GM12865 (cell line): Measurements from ENCODE around the gene TRIM10.
"Not testable (repeated sequence)": the region's sequence is repeated elsewhere in the genome, so short reads cannot be mapped to it uniquely, and the experiment has no call there.

Experiments used
- DNase-seq: peaks from one replicate; pipeline ENCODE4 v3.0.0; 2010; ENCODE audit warnings: low read depth
- H3K4me3 ChIP-seq: 2 replicates; pipeline ENCODE4 v1.5.1; 2011; ENCODE audit warnings: mild to moderate bottlenecking, low read depth, low read length, control low read depth
- TF ChIP-seq, protein P1 (sequence below): IDR thresholded peaks from 2 replicates; pipeline ENCODE4 v1.5.1; 2011; ENCODE audit warnings: low read length, control low read depth, low read depth, inconsistent platforms; ENCODE audit not compliant: insufficient read depth; ENCODE audit errors: missing control alignments

Gene TRIM10

DNA sequence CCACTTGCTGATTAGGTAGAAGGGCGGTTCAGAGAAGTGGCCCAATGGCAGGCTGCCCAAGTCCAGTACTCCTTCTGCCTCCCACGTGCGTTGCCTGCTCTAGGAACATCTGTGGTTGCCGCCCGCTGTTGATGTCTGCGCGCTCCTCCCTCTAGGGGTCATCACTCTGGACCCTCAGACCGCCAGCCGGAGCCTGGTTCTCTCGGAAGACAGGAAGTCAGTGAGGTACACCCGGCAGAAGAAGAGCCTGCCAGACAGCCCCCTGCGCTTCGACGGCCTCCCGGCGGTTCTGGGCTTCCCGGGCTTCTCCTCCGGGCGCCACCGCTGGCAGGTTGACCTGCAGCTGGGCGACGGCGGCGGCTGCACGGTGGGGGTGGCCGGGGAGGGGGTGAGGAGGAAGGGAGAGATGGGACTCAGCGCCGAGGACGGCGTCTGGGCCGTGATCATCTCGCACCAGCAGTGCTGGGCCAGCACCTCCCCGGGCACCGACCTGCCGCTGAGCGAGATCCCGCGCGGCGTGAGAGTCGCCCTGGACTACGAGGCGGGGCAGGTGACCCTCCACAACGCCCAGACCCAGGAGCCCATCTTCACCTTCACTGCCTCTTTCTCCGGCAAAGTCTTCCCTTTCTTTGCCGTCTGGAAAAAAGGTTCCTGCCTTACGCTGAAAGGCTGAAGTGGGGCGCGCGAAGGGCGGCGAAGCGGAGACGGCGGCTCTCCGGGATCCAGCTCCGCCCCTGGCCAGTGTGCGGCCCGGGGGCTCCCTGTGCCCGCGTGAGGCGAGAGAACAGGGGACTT is 10.9 kb upstream of the TRIM10 start:
- H3K4me3 ChIP-seq: no peak overlapping the region
- TF ChIP-seq, protein P1, sequence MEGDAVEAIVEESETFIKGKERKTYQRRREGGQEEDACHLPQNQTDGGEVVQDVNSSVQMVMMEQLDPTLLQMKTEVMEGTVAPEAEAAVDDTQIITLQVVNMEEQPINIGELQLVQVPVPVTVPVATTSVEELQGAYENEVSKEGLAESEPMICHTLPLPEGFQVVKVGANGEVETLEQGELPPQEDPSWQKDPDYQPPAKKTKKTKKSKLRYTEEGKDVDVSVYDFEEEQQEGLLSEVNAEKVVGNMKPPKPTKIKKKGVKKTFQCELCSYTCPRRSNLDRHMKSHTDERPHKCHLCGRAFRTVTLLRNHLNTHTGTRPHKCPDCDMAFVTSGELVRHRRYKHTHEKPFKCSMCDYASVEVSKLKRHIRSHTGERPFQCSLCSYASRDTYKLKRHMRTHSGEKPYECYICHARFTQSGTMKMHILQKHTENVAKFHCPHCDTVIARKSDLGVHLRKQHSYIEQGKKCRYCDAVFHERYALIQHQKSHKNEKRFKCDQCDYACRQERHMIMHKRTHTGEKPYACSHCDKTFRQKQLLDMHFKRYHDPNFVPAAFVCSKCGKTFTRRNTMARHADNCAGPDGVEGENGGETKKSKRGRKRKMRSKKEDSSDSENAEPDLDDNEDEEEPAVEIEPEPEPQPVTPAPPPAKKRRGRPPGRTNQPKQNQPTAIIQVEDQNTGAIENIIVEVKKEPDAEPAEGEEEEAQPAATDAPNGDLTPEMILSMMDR: no peak
- no peak for DNase-seq

DNA sequence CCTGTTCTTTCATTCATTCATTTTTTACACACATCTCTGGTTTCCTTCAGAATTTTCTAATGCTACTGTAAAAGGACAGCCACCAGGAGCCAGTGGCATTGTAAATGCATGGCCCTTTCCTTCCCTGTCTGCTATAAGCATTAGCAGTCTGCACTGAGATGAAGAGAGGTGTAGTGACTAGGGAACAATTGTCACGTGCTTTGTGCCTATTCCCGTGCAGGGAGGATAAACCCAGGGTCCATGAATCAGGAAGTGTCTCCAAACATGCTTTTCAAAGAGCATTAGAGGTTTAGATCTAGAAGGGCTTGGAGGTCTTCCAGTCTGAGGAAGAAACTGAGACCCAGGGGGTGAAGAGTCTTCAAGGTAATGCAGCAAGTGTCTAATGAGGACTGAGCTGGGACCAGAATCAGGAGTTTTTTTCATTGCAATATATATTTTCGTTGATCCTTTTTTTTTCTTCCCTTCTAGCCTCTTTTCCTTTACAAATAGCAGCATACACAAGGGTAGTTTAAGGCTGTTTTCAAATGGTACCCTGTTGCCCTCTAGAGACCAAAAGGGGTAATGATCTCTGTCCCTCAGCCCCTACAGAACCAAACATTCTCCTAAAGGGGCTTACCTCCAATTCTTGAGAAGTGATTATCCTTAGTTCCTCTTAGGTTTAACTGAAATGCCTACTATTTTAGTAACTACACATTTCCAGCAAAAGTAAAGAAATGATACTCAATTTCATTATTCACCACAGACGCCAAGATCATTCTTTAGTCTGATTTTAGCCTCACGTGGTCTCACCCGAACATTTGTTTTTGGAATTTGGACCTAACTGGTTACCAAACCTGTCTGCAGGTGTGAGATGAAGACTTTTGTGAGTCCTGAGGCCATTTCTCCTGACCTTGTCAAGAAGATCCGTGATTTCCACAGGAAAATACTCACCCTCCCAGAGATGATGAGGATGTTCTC is 8.9 kb upstream of the TRIM10 start:
- DNase-seq: peak; percentile 58
- TF ChIP-seq, protein P1: peak; percentile 78
- H3K4me3 ChIP-seq: no peak overlapping the region

DNA sequence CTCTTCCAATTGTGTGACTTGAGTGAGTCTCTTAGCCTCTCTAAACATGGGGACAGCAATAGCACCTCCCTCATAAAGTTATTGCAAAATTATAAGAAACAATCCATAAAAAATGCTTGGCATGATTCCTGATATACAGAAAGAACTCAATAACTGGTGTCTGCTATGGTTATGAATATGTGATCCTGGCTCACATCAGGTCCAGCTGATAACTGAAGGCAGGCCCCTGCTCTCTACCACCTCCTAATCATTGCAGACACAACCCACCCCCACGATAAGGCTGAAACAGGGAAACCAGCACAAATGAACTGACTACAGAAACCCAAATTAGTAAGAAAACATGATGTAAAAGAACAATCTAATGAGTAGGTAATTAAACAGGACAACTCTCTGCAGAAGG is 7.7 kb upstream of the TRIM10 start:
- no peak for DNase-seq
- no peak overlapping the region for H3K4me3 ChIP-seq
- TF ChIP-seq, protein P1: no peak

DNA sequence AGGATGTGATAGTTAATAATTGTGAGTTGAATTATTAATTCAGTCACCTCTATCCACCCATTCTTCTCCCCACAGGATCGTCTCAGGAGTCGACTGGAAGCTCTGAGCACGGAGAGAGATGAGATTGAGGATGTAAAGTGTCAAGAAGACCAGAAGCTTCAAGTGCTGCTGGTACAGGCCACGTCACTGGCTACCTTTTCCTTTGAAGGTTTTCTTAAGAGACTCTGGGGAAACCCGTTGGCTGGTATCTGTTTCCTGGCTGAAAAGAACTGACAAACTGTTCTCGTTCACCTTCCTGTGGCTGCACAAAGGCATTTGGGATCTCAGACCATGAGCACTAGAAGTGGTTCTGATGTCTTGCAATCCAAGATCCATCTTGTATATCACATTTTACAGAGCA is 6.1 kb upstream of the TRIM10 start:
- DNase-seq: peak; percentile 50
- TF ChIP-seq, protein P1: no peak
- H3K4me3 ChIP-seq: no peak overlapping the region

DNA sequence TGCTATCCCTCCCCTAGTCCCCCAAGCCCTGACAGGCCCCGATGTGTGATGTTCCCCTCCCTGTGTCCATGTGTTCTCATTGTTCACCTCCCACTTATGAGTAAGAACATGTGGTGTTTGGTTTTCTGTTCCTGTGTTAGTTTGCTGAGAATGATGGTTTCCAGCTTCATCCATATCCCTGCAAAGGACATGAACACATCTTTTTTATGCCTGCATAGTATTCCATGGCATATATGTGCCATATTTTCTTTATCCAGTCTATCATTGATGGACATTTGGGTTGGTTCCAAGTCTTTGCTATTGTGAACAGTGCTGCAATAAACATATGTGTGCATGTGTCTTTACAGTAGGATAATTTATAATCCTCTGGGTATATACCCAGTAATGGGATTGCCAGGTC is 4.2 kb upstream of the TRIM10 start:
- not testable (repeated sequence) for H3K4me3 ChIP-seq, DNase-seq

DNA sequence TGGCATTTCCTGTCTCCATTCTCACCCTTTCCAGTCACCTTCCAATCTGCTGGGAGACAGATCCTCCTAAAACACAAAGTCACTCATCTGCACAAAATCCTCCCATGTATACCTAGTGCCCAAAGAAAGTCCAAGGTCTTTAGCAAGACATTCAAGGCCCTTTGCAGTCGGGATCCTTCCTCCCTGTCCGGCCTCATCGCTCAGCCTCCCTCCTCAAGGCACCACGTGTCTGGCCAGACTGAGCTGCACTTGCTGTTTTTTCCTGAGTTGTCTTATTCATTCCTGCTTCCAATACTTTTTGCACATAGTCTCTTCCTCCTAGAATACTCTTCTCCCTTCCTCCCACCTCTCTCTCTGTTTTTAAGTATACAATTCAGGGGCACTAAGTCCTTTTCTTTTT is 3.7 kb upstream of the TRIM10 start:
- TF ChIP-seq, protein P1: no peak
- no peak for DNase-seq
- H3K4me3 ChIP-seq: no peak overlapping the region

DNA sequence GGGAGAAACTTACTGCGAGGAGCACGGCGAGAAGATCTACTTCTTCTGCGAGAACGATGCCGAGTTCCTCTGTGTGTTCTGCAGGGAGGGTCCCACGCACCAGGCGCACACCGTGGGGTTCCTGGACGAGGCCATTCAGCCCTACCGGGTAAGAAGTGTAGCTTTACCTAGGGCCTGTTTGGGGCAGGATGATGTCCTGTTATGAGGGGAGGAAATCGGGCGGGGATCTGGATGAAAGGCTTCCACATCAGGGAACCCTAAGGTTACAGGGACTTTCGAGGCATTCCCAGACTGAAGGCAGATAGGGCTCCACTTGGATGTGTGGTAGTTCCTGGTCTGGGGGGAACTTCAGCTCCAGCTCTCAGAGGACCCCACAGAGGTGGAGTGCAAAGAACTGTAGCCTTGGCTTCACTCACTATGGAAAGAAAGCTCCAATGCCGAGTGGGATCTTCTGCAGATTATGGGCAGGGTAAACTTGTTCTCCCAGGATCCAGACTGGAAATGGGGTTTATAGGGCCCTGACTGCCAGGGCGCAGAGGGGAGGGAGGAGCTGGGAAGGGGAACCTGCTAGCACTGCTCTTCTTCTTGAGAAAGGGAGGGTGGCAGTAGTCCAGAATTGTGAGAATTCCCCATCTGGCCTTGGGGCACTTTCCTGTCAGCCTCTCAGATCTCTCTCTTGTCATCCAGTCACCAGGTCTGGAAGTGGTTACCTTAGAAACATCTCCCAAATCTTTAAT is 3.1 kb upstream of the TRIM10 start:
- no peak overlapping the region for H3K4me3 ChIP-seq
- TF ChIP-seq, protein P1: no peak
- DNase-seq: no peak
